Measurements from ENCODE around the gene OR11A1.
"Not testable (repeated sequence)": the region's sequence is repeated elsewhere in the genome, so short reads cannot be mapped to it uniquely, and the experiment has no call there.

OR11A1 gene

GRCh38 chr6:29478740-29479139 lies 21.9 kb upstream of the OR11A1 start:
- DNase-seq (ENCODE audit: low read depth in 2 of 2) = no peak

- DNase-seq (ENCODE audit: low read depth in 2 of 2) = no peak
These were observed 21.1 kb upstream of the OR11A1 start for GRCh38 chr6:29477923-29478450.

- no peak for DNase-seq (ENCODE audit: low read depth in 2 of 2)
These were observed 18.1 kb upstream of the OR11A1 start for GRCh38 chr6:29474996-29475395.

- DNase-seq (ENCODE audit: low read depth in 2 of 2) = no peak
These were observed 9.4 kb upstream of the OR11A1 start for GRCh38 chr6:29466241-29466640.

GRCh38 chr6:29465801-29466200 lies 8.9 kb upstream of the OR11A1 start:
- no peak for DNase-seq (ENCODE audit: low read depth in 2 of 2)

GRCh38 chr6:29465279-29465678 lies 8.4 kb upstream of the OR11A1 start:
- DNase-seq (ENCODE audit: low read depth in 2 of 2) = no peak

- DNase-seq (ENCODE audit: low read depth in 2 of 2) = no peak
These were observed 5.2 kb upstream of the OR11A1 start for GRCh38 chr6:29462022-29462421.

- no peak for DNase-seq (ENCODE audit: low read depth in 2 of 2)
These were observed 4.3 kb upstream of the OR11A1 start for GRCh38 chr6:29461021-29461814.

- DNase-seq (ENCODE audit: low read depth in 2 of 2) = no peak
These were observed 5.2 kb downstream of the OR11A1 start for GRCh38 chr6:29451471-29452193.

GRCh38 chr6:29447670-29448069 lies 9.2 kb downstream of the OR11A1 start:
- DNase-seq (ENCODE audit: low read depth in 2 of 2) = no peak

GRCh38 chr6:29444031-29444430 lies 12.8 kb downstream of the OR11A1 start:
- DNase-seq (ENCODE audit: low read depth in 2 of 2) = not testable (repeated sequence)

- no peak for DNase-seq (ENCODE audit: low read depth in 2 of 2)
These were observed 14.2 kb downstream of the OR11A1 start for GRCh38 chr6:29442719-29443118.

- no peak for DNase-seq (ENCODE audit: low read depth in 2 of 2)
These were observed 17.9 kb downstream of the OR11A1 start, which contains the start of gene OR10C1 for GRCh38 chr6:29439006-29439405. OR10C1 (plus strand) TSS chr6:29439306; CDS start chr6:29440016, 710 bp downstream.

GRCh38 chr6:29436730-29437129 lies 20.1 kb downstream of the OR11A1 start:
- not testable (repeated sequence) for DNase-seq (ENCODE audit: low read depth in 2 of 2)

- no peak for DNase-seq (ENCODE audit: low read depth in 2 of 2)
These were observed 30.2 kb downstream of the OR11A1 start for GRCh38 chr6:29426654-29427053.

- no peak for DNase-seq (ENCODE audit: low read depth in 2 of 2)
These were observed 31.8 kb downstream of the OR11A1 start for GRCh38 chr6:29425075-29425474.

GRCh38 chr6:29424575-29424974 lies 32.3 kb downstream of the OR11A1 start:
- no peak for DNase-seq (ENCODE audit: low read depth in 2 of 2)

GRCh38 chr6:29424168-29424567 lies 32.7 kb downstream of the OR11A1 start:
- DNase-seq (ENCODE audit: low read depth in 2 of 2) = no peak

- DNase-seq (ENCODE audit: low read depth in 2 of 2) = no peak
These were observed 37.4 kb downstream of the OR11A1 start for GRCh38 chr6:29419516-29419915.

GRCh38 chr6:29414588-29414987 lies 42.3 kb downstream of the OR11A1 start, which contains the start of gene OR12D1:
OR12D1 (plus strand) TSS chr6:29414928.
- no peak for DNase-seq (ENCODE audit: low read depth in 2 of 2)

GRCh38 chr6:29403801-29404200 lies 53.1 kb downstream of the OR11A1 start:
- DNase-seq (ENCODE audit: low read depth in 2 of 2) = no peak

- DNase-seq (ENCODE audit: low read depth in 2 of 2) = no peak
These were observed 57.3 kb downstream of the OR11A1 start for GRCh38 chr6:29399525-29399924.

- no peak for DNase-seq (ENCODE audit: low read depth in 2 of 2)
These were observed 61.5 kb downstream of the OR11A1 start, which contains the start of gene OR12D2 for GRCh38 chr6:29395331-29395730. OR12D2 (plus strand) TSS chr6:29395631; CDS start chr6:29396700, 1,069 bp downstream.
